ENCODE results near the gene KRT32. TPM values are rescaled to one million over a fixed set of nuclear protein-coding genes. Genes with fewer than 3 reads are reported as not detected.

The KRT32 gene
- total and polyA plus RNA-seq, 8 donors: 1.9 TPM; not detected in 7

DNA sequence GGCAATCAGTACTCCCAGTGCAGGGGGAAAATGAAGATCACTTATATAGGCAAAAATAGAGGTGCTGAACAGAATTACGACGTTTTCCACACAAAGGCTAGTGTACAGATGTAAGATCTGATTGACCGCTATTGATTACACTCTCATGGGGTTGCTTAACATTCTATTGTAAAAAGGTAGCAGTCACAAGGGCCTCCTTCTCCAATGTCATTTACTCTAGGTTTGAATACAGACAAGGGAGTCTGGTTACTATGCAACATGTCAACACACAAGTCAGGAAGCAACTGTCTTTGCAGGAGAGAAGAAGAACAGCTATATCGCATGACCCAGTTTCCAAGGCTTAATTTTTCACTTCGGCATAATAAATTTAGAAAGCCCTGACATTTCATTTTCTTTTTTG, 50.7 kb downstream of the KRT32 start:
- TF ChIP-seq POLR2AphosphoS5 (IDR thresholded peaks at IDR 0.05) (no peak), EP300 (IDR thresholded peaks at IDR 0.05) (no peak), POLR2A (IDR thresholded peaks at IDR 0.05) (no peak)
- TF ChIP-seq, protein P1, sequence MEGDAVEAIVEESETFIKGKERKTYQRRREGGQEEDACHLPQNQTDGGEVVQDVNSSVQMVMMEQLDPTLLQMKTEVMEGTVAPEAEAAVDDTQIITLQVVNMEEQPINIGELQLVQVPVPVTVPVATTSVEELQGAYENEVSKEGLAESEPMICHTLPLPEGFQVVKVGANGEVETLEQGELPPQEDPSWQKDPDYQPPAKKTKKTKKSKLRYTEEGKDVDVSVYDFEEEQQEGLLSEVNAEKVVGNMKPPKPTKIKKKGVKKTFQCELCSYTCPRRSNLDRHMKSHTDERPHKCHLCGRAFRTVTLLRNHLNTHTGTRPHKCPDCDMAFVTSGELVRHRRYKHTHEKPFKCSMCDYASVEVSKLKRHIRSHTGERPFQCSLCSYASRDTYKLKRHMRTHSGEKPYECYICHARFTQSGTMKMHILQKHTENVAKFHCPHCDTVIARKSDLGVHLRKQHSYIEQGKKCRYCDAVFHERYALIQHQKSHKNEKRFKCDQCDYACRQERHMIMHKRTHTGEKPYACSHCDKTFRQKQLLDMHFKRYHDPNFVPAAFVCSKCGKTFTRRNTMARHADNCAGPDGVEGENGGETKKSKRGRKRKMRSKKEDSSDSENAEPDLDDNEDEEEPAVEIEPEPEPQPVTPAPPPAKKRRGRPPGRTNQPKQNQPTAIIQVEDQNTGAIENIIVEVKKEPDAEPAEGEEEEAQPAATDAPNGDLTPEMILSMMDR (IDR thresholded peaks at IDR 0.05): no peak
- Histone ChIP-seq H3K27me3 (no peaks in the 10 kb centered on the region), H3K4me3 (no peak overlapping the region)

DNA sequence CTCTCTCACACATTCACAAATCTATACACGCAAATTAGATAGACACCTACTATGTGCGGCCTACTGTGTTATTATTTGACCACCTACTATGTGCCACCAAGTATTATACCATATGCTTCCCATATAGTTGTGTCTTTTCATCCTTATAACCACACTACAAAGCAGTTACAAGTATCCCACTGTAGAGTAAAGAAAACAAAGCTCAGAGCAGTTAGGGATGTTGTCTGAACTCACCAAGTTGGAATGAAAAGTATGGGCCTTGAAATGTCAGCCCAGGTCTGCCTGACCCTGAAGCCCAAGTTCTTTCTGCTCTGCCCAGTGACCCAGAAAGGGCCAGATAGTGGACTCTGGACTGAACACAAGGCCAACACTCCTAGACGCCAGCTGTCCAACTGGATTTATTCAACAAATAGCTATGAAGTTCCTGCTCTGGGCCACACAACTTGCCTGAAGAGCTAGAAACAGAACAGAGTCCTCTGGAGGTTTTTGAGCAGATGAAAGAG, 51.3 kb downstream of the KRT32 start:
- H3K36me3 ChIP-seq: no peaks in the 10 kb centered on the region
- no peaks in the 10 kb centered on the region for H3K9me3 ChIP-seq
- no peak overlapping the region for H3K4me3 ChIP-seq
- peaks cover 0 to 20% (median 5%) of the 10 kb centered on the region in 4 donors for H3K4me1 ChIP-seq
- no peak for DNase-seq
- intact Hi-C loops (cut with DNase I; ENCODE audit: low total_unique reads): no loop called here
- WGBS, 5 donors: 55 to 70% (median 63%) methylated on average over 3 of the region's 3 CpGs
- no peaks in the 10 kb centered on the region for H3K27me3 ChIP-seq
- H3K27ac ChIP-seq: no peak overlapping the region
- no peak for TF ChIP-seq EP300 (IDR thresholded peaks at IDR 0.05)
- TF ChIP-seq, protein P1 (IDR thresholded peaks at IDR 0.05): no peak
- no peak for TF ChIP-seq POLR2A (IDR thresholded peaks at IDR 0.05)
- no peak for TF ChIP-seq POLR2AphosphoS5 (IDR thresholded peaks at IDR 0.05)

More for the DNA sequence above, 50.7 kb downstream of the KRT32 start:
- intact Hi-C loops (cut with DNase I; ENCODE audit: low total_unique reads): no loop called here
- H3K27ac ChIP-seq: no peak overlapping the region
- WGBS, 5 donors: 77 to 86% (median 81%) methylated on average over 5 of the region's 5 CpGs
- DNase-seq: peak in 1 of 2 donors; percentile 25
- H3K4me1 ChIP-seq: peaks cover 0 to 20% (median 5%) of the 10 kb centered on the region in 4 donors
- no peaks in the 10 kb centered on the region for H3K36me3 ChIP-seq
- no peaks in the 10 kb centered on the region for H3K9me3 ChIP-seq

DNA sequence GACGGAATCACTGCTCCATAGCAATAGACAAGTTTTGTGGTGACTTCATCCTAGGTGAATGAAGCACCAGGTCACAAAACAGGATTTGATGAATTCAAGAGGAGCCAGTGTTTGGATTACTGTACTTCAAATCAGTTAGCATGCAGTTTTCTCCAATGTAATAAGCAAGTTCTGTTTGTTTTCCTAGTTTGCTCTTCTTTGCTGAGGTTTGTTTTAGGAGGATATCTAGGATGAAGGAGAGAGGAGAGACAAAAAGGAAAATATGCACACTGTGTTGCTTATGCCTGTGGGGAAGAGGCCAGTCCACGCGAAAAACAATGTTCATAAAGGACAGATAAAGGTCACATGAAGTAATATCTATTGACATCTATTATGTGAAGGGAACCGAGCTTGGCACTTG, 51.8 kb downstream of the KRT32 start:
- Histone ChIP-seq H3K4me1 (peaks cover 0 to 20% (median 5%) of the 10 kb centered on the region in 4 donors), H3K27me3 (no peaks in the 10 kb centered on the region), H3K4me3 (no peak overlapping the region), H3K36me3 (no peaks in the 10 kb centered on the region), H3K9me3 (no peaks in the 10 kb centered on the region), H3K27ac (no peak overlapping the region)
- intact Hi-C loops (cut with DNase I; ENCODE audit: low total_unique reads): no loop called here
- WGBS, 5 donors: 74 to 79% (median 76%) methylated on average over 4 of the region's 4 CpGs
- no peak for TF ChIP-seq POLR2AphosphoS5 (IDR thresholded peaks at IDR 0.05)
- no peak for TF ChIP-seq POLR2A (IDR thresholded peaks at IDR 0.05)
- no peak for TF ChIP-seq EP300 (IDR thresholded peaks at IDR 0.05)
- TF ChIP-seq, protein P1 (IDR thresholded peaks at IDR 0.05): no peak
- DNase-seq: no peak

DNA sequence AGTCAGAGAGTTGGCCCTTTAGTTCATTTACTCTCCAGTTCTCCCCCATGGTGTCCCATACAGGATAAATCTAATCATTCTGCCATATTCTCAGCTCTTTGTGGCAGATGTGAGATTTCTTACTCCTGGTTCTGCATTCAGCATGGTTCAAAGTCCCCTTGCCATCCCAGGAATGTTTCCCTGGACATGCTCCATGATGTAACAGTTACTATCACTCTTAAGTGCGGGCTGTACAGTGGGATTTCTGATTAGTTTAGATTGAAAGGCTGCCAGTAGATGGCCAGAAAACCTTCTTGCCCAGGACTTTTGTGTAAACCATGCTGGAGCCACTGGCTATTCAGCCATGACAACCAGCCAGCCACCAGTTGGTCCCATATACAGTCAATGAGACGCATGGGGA, 53.2 kb downstream of the KRT32 start:
- 76 to 92% (median 80%) methylated on average over 2 of the region's 2 CpGs for WGBS, 5 donors
- TF ChIP-seq EP300 (IDR thresholded peaks at IDR 0.05) (no peak), POLR2A (IDR thresholded peaks at IDR 0.05) (no peak)

GRCh38 chr17:41413353-41413957, 53.7 kb downstream of the KRT32 start:
- Histone ChIP-seq H3K27ac (no peak overlapping the region), H3K9me3 (no peaks in the 10 kb centered on the region), H3K4me1 (peaks cover 0 to 20% (median 5%) of the 10 kb centered on the region in 4 donors), H3K36me3 (no peaks in the 10 kb centered on the region), H3K4me3 (no peak overlapping the region), H3K27me3 (no peaks in the 10 kb centered on the region)
- WGBS, 5 donors: 49 to 61% (median 56%) methylated on average over 5 of the region's 5 CpGs
- TF ChIP-seq EP300 (IDR thresholded peaks at IDR 0.05): no peak
- TF ChIP-seq, protein P1 (IDR thresholded peaks at IDR 0.05): no peak
- no peak for TF ChIP-seq POLR2A (IDR thresholded peaks at IDR 0.05)
- no peak for TF ChIP-seq POLR2AphosphoS5 (IDR thresholded peaks at IDR 0.05)
- DNase-seq: no peak
- intact Hi-C loops (cut with DNase I; ENCODE audit: low total_unique reads): no loop called here

More for the DNA sequence above, 53.2 kb downstream of the KRT32 start:
- no peak for DNase-seq
- H3K4me3 ChIP-seq: no peak overlapping the region
- H3K9me3 ChIP-seq: no peaks in the 10 kb centered on the region
- no peak overlapping the region for H3K27ac ChIP-seq
- H3K27me3 ChIP-seq: no peaks in the 10 kb centered on the region
- H3K4me1 ChIP-seq: peaks cover 0 to 20% (median 5%) of the 10 kb centered on the region in 4 donors
- H3K36me3 ChIP-seq: no peaks in the 10 kb centered on the region
- intact Hi-C loops (cut with DNase I; ENCODE audit: low total_unique reads): no loop called here
